Astrocyte of the spinal cord (primary cell): ENCODE measurements around the gene CTNS.

Experiments used
- DNase-seq: peaks from one replicate; pipeline ENCODE4 v3.0.0; 2011; ENCODE audit warnings: low read depth, low spot score
- H3K4me3 ChIP-seq: 2 replicates; pipeline ENCODE4 v1.5.1; 2011; ENCODE audit warnings: low read depth, mild to moderate bottlenecking, low read length, moderate library complexity
- CTCF ChIP-seq: IDR thresholded peaks from 2 replicates; pipeline ENCODE4 v1.5.1; 2012; ENCODE audit warnings: low read depth, mild to moderate bottlenecking, low read length, inconsistent platforms
- in situ Hi-C: cut with HindIII; loops from 2 replicates; pipeline ENCODE4 v1.10.0; 2017; ENCODE audit warnings: low sequenced_read_pairs

CTNS gene

DNA sequence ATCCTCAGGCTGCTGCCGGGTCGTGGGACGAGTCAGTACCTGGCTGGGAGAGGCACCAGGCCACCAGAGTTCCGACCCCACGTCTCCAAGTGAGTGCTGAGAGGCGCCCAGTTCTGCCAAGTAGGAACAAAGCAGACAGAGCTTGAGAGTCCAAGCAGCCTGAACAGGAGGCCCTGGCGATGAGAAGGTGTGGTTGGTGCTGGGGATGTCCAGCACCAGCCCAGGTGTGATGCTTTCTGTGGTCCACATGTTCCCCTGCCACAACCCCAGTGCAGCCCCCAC, 21.0 kb downstream of the CTNS start:
- in situ Hi-C loops = no loop called here
- no peak for TF ChIP-seq CTCF
- H3K4me3 ChIP-seq = no peak overlapping the region
- DNase-seq = no peak

DNA sequence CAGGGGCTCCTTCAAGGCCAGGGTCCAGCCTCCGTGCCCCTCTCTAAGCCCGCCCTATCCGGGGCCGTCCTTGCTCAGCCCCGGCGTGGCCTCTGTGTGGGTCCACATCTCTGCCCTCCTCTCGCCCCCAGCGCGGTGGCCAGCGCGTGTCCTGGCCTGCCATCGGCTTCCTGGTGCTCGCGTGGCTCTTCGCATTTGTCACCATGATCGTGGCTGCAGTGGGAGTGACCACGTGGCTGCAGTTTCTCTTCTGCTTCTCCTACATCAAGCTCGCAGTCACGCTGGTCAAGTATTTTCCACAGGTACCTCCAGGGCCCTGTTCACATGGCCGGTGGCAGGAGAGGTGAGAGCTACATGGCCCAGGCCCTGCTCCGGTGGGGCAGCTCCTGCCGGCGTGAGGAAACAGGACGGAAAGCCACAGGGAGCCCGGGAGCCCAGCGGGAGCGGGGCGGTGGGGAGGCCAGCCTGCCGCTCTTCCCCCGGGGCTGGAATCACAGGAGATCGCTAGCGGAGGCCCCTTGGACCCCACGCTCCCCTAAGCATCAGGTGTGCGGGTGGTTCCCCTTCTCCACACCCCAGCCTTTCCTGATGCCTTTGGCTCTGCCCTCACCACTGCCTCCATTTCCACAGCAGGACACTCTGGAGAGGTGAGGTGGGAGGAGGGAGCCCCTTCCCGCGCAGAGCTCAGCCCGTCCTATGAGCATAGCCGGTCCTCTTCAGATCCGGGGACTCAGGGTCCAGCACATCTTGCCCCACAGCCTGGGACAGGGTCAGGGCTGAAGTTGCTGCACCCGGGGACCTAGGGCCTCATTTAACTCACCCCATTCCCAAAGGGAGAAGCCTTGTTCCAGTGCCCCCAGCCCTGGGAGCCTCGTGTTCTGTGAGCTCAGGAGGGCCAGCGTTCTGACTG, 21.6 kb downstream of the CTNS start:
- in situ Hi-C loops = no loop called here
- H3K4me3 ChIP-seq = no peak overlapping the region
- TF ChIP-seq CTCF = no peak
- DNase-seq = no peak

DNA sequence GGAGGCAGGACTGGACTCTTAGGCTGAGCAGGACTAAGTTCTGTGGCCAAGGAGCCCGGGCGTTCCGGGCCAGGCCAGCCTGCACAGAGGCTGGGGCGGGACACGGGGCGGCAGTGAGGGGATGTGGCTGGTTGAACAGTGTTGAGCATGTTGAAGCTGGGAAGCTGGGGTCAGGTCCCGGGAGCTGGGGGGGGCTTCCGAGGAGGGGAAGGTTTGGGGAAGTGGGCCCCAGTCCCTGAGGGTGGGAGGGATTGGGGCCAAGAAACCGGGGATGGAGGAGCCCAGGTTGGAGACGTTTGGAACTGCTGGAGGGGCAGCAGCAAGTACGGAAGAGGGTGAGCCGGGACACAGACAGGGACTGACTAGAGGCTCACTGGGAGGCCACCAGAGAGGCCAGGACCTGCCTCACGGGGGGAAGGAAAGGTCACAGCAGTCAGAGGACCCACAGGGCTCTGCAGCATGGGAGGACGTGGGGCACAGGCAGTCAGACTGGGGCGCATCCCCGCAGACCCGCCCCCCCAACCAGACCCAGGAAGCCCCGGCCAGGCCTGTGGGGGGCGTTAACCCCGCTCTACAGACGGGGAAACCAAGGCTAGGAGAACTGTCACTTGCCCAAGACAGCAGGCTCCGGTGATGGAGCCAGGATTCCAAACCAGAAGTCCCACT, 22.4 kb downstream of the CTNS start:
- no peak overlapping the region for H3K4me3 ChIP-seq
- in situ Hi-C loops = no loop called here
- DNase-seq = no peak
- no peak for TF ChIP-seq CTCF

- no peak overlapping the region for H3K4me3 ChIP-seq
- peak; percentile 90 for DNase-seq
- in situ Hi-C loops = no loop called here
- peak; percentile 4 for TF ChIP-seq CTCF
Measured at GRCh38 chr17:3659541-3660111, 23.1 kb downstream of the CTNS start.

GRCh38 chr17:3660311-3660891, 23.8 kb downstream of the CTNS start:
- in situ Hi-C loops = no loop called here
- DNase-seq = no peak
- H3K4me3 ChIP-seq = no peak overlapping the region
- TF ChIP-seq CTCF = no peak

- no peak overlapping the region for H3K4me3 ChIP-seq
- TF ChIP-seq CTCF = no peak
- no peak for DNase-seq
- in situ Hi-C loops = no loop called here
Measured at GRCh38 chr17:3663102-3664011, 26.8 kb downstream of the CTNS start.
